ENCODE results near the gene PTPRD. TPM values are rescaled to one million over a fixed set of nuclear protein-coding genes. Genes with fewer than 3 reads are reported as not detected.

The PTPRD gene
- total and polyA plus RNA-seq, 2 donors from 2014 or later = 6.4 to 78.9 TPM

DNA sequence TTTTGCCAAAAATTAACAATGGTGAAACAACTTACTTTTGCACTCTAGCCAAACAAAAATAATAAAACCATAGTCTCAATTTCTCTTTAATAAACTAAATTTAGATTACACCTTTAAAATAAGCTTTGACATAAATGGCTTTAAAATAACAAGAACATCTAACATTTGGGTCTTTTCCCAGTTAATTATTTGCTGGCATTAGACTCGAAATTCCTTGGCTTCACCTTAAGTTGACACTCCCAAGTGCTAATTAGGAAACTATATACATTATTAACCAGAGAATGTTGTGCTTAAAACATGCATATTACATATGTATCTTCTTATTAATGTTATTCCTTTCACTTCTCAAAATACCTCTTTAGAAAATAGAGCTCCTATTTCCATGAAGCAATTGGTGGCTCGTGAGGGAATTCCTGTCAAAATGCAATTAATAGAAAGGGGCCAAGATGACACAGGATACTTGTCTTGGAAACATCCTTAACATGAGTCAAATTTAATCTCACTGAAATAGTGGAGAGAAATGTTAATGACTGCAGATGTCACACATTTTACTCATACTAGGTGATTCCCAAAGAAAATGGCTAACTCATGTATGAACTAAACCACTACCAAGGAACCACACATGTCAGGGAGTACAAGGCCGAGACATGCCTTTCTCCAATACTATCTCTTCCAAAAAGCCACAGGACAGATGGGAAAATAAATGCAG is 1880.3 kb downstream of the PTPRD start:
- FAIRE-seq (no peak), DNase-seq (no peak)
- no peaks in the 10 kb centered on the region for H3K36me3 ChIP-seq (ENCODE audit: control insufficient read depth in 2 of 3, insufficient read depth in 3 of 3, low read length in 3 of 3)
- no peak overlapping the region for H3K27ac ChIP-seq (ENCODE audit: low read depth in 2 of 2, low read length in 2 of 2)
- no peak overlapping the region for H3K9ac ChIP-seq (ENCODE audit: low read length in 3 of 3)
- no peak overlapping the region for H3K4me3 ChIP-seq (ENCODE audit: low read length in 3 of 3)
- intact Hi-C loops (cut with DNase I) = no loop called here
- H3K27me3 ChIP-seq (ENCODE audit: control insufficient read depth, insufficient read depth, low read length) = no peaks in the 10 kb centered on the region
- TF ChIP-seq, protein P1, sequence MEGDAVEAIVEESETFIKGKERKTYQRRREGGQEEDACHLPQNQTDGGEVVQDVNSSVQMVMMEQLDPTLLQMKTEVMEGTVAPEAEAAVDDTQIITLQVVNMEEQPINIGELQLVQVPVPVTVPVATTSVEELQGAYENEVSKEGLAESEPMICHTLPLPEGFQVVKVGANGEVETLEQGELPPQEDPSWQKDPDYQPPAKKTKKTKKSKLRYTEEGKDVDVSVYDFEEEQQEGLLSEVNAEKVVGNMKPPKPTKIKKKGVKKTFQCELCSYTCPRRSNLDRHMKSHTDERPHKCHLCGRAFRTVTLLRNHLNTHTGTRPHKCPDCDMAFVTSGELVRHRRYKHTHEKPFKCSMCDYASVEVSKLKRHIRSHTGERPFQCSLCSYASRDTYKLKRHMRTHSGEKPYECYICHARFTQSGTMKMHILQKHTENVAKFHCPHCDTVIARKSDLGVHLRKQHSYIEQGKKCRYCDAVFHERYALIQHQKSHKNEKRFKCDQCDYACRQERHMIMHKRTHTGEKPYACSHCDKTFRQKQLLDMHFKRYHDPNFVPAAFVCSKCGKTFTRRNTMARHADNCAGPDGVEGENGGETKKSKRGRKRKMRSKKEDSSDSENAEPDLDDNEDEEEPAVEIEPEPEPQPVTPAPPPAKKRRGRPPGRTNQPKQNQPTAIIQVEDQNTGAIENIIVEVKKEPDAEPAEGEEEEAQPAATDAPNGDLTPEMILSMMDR (IDR thresholded peaks at IDR 0.05; ENCODE audit: borderline replicate concordance, extremely low read depth, insufficient read depth) = no peak
- peaks cover 0 to 13% (median 8%) of the 10 kb centered on the region in 3 donors for H3K4me1 ChIP-seq (ENCODE audit: control insufficient read depth in 2 of 3, insufficient read depth in 2 of 3, low read depth in 1 of 3, low read length in 3 of 3)
- no peaks in the 10 kb centered on the region for H3K9me3 ChIP-seq (ENCODE audit: control insufficient read depth in 2 of 3, insufficient read depth in 1 of 3, low read length in 3 of 3)

DNA sequence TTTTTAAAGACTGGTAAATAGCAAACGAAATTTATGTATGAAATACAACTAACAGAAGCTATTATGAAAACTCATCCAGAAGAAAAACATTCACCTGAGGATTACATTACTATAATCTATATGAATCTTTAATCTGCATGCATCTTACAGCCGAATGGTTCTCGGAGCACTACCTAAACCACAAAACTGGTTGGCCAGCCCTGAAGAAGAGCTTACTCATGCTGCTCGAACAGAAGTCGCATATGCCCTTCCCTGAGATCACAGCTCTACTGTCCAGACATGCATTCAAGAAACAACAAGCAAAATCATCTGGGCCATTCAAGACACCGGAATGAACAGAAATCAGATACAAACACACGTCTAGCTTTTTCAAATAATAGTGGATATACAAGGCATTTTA is 1882.2 kb downstream of the PTPRD start:
- H3K9me3 ChIP-seq (ENCODE audit: control insufficient read depth in 2 of 3, insufficient read depth in 1 of 3, low read length in 3 of 3) = no peaks in the 10 kb centered on the region
- intact Hi-C loops (cut with DNase I) = no loop called here
- no peak overlapping the region for H3K4me3 ChIP-seq (ENCODE audit: low read length in 3 of 3)
- TF ChIP-seq, protein P1 (IDR thresholded peaks at IDR 0.05; ENCODE audit: borderline replicate concordance, extremely low read depth, insufficient read depth) = no peak
- DNase-seq (no peak), FAIRE-seq (no peak)
- H3K27ac ChIP-seq (ENCODE audit: low read depth in 2 of 2, low read length in 2 of 2) = no peak overlapping the region
- no peak overlapping the region for H3K9ac ChIP-seq (ENCODE audit: low read length in 3 of 3)
- peaks cover 0 to 13% (median 8%) of the 10 kb centered on the region in 3 donors for H3K4me1 ChIP-seq (ENCODE audit: control insufficient read depth in 2 of 3, insufficient read depth in 2 of 3, low read depth in 1 of 3, low read length in 3 of 3)
- no peaks in the 10 kb centered on the region for H3K36me3 ChIP-seq (ENCODE audit: control insufficient read depth in 2 of 3, insufficient read depth in 3 of 3, low read length in 3 of 3)
- H3K27me3 ChIP-seq (ENCODE audit: control insufficient read depth, insufficient read depth, low read length) = no peaks in the 10 kb centered on the region

DNA sequence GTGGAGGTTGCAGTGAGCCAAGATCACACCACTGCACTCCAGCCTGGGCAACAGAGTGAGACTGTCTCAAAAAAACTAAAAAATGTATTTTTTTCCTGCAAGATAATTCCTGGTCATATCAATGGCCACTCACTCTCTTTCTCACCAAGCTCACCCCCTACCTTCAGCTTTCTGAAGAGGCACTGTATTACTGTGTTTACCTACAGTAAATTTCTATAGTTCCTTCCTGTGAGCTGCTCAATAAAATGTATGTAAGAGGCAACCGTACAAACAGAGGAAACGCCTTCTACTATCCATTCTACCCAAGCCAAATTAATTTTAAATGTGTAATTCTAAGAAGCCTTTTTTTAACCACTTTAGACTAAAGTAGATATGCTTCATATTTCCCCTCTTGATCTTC is 1883.9 kb downstream of the PTPRD start:
- Histone ChIP-seq H3K9me3 (ENCODE audit: control insufficient read depth in 2 of 3, insufficient read depth in 1 of 3, low read length in 3 of 3) (no peaks in the 10 kb centered on the region), H3K27ac (ENCODE audit: low read depth in 2 of 2, low read length in 2 of 2) (no peak overlapping the region), H3K36me3 (ENCODE audit: control insufficient read depth in 2 of 3, insufficient read depth in 3 of 3, low read length in 3 of 3) (no peaks in the 10 kb centered on the region), H3K4me1 (ENCODE audit: control insufficient read depth in 2 of 3, insufficient read depth in 2 of 3, low read depth in 1 of 3, low read length in 3 of 3) (peaks cover 3 to 8% (median 3%) of the 10 kb centered on the region in 3 donors), H3K9ac (ENCODE audit: low read length in 3 of 3) (no peak overlapping the region), H3K27me3 (ENCODE audit: control insufficient read depth, insufficient read depth, low read length) (no peaks in the 10 kb centered on the region), H3K4me3 (ENCODE audit: low read length in 3 of 3) (no peak overlapping the region)
- FAIRE-seq (no peak), DNase-seq (no peak)
- TF ChIP-seq, protein P1 (IDR thresholded peaks at IDR 0.05; ENCODE audit: borderline replicate concordance, extremely low read depth, insufficient read depth) = no peak
- intact Hi-C loops (cut with DNase I) = no loop called here

All from kidney (tissue), 14 donors.